ENCODE data around the gene LST1.

LST1 gene

GRCh38 chr6:31572041-31572911 lies 13.8 kb upstream of the LST1 start, which contains the start of gene LTA:
LTA (plus strand) TSS chr6:31572289; CDS start chr6:31572743, 454 bp downstream.
- in situ Hi-C loops (cut with HindIII; ENCODE audit: low sequenced_read_pairs) = no loop called here
- no peak for DNase-seq (ENCODE audit: low read depth, low spot score)
- H3K4me3 ChIP-seq (ENCODE audit: low read depth, low read length) = no peak within 1 kb of the TSS
- TF ChIP-seq CTCF (IDR thresholded peaks at IDR 0.05; ENCODE audit: low read depth, low read length) = no peak

- TF ChIP-seq CTCF (IDR thresholded peaks at IDR 0.05; ENCODE audit: low read depth, low read length) = no peak
- no peak overlapping the region for H3K4me3 ChIP-seq (ENCODE audit: low read depth, low read length)
- in situ Hi-C loops (cut with HindIII; ENCODE audit: low sequenced_read_pairs) = no loop called here
- no peak for DNase-seq (ENCODE audit: low read depth, low spot score)
These were observed 12.6 kb upstream of the LST1 start for GRCh38 chr6:31573239-31574105.

- no peak for DNase-seq (ENCODE audit: low read depth, low spot score)
- no peak overlapping the region for H3K4me3 ChIP-seq (ENCODE audit: low read depth, low read length)
- in situ Hi-C loops (cut with HindIII; ENCODE audit: low sequenced_read_pairs) = no loop called here
- no peak for TF ChIP-seq CTCF (IDR thresholded peaks at IDR 0.05; ENCODE audit: low read depth, low read length)
These were observed 11.7 kb upstream of the LST1 start for GRCh38 chr6:31574106-31575061.

- TF ChIP-seq CTCF (IDR thresholded peaks at IDR 0.05; ENCODE audit: low read depth, low read length) = no peak
- in situ Hi-C loops (cut with HindIII; ENCODE audit: low sequenced_read_pairs) = no loop called here
- no peak for DNase-seq (ENCODE audit: low read depth, low spot score)
- H3K4me3 ChIP-seq (ENCODE audit: low read depth, low read length) = no peak within 1 kb of the TSS
These were observed 10.7 kb upstream of the LST1 start, which contains the start of gene TNF for GRCh38 chr6:31575335-31575901. TNF (plus strand) TSS chr6:31575565; CDS start chr6:31575742, 177 bp downstream.

- H3K4me3 ChIP-seq (ENCODE audit: low read depth, low read length) = no peak overlapping the region
- no peak for DNase-seq (ENCODE audit: low read depth, low spot score)
- in situ Hi-C loops (cut with HindIII; ENCODE audit: low sequenced_read_pairs) = no loop called here
- no peak for TF ChIP-seq CTCF (IDR thresholded peaks at IDR 0.05; ENCODE audit: low read depth, low read length)
These were observed 10.0 kb upstream of the LST1 start for GRCh38 chr6:31575952-31576685.
